Mesendoderm (in vitro differentiated cells): ENCODE data around the gene TRABD2A.
A peak's percentile ranks its signal among the peaks of the same experiment; 100 is the strongest.

ENCODE experiments used
- DNase-seq: peaks from one replicate; pipeline ENCODE4 v3.0.0; 2013
- H2AK5ac ChIP-seq: 2 replicates; pipeline ENCODE4 v1.6.1; 2013; ENCODE audit warnings: low read length, inconsistent platforms
- H2BK120ac ChIP-seq: 2 replicates; pipeline ENCODE4 v1.6.1; 2013; ENCODE audit warnings: low read depth, mild to moderate bottlenecking, low read length, moderate library complexity, mixed read lengths
- H2BK15ac ChIP-seq: replicated peaks from 2 replicates; pipeline ENCODE4 v1.6.1; 2013; ENCODE audit warnings: low read depth, mild to moderate bottlenecking, moderate library complexity
- H2BK5ac ChIP-seq: 2 replicates; pipeline ENCODE4 v1.6.1; 2013; ENCODE audit warnings: low read length, inconsistent platforms
- H3K18ac ChIP-seq: 2 replicates; pipeline ENCODE4 v1.6.1; 2013; ENCODE audit warnings: mild to moderate bottlenecking, low read length, mixed read lengths
- H3K23ac ChIP-seq: one replicate; pipeline ENCODE4 v1.6.1; 2013; ENCODE audit warnings: low read length
- H3K27ac ChIP-seq: 2 replicates; pipeline ENCODE4 v1.5.1; 2013; ENCODE audit warnings: low read depth, mild to moderate bottlenecking, inconsistent platforms, low read length, moderate library complexity
- H3K27me3 ChIP-seq: 2 replicates; pipeline ENCODE4 v1.6.1; 2013; ENCODE audit warnings: low read length, control low read depth, mild to moderate bottlenecking, inconsistent platforms; ENCODE audit not compliant: insufficient read depth, poor library complexity
- H3K36me3 ChIP-seq: 2 replicates; pipeline ENCODE4 v1.6.1; 2013; ENCODE audit warnings: low read length, inconsistent platforms; ENCODE audit not compliant: control insufficient read depth, insufficient read depth
- H3K4ac ChIP-seq: one replicate; pipeline ENCODE4 v1.6.1; 2013; ENCODE audit warnings: low read depth, mild to moderate bottlenecking, low read length, moderate library complexity
- H3K4me1 ChIP-seq: 2 replicates; pipeline ENCODE4 v1.6.1; 2013; ENCODE audit warnings: low read depth, low read length, inconsistent platforms; ENCODE audit not compliant: control insufficient read depth
- H3K4me2 ChIP-seq: 2 replicates; pipeline ENCODE4 v1.6.1; 2013; ENCODE audit warnings: low read length
- H3K4me3 ChIP-seq: 2 replicates; pipeline ENCODE4 v1.5.1; 2013; ENCODE audit warnings: mild to moderate bottlenecking, low read length
- H3K56ac ChIP-seq: one replicate; pipeline ENCODE4 v1.6.1; 2013; ENCODE audit warnings: low read length
- H3K79me1 ChIP-seq: 2 replicates; pipeline ENCODE4 v1.6.1; 2013; ENCODE audit warnings: low read length, inconsistent platforms
- H3K79me2 ChIP-seq: 2 replicates; pipeline ENCODE4 v1.6.1; 2013; ENCODE audit warnings: mild to moderate bottlenecking, low read length; ENCODE audit not compliant: control insufficient read depth, insufficient read depth
- H3K9ac ChIP-seq: 2 replicates; pipeline ENCODE4 v1.6.1; 2013; ENCODE audit warnings: low read length, inconsistent platforms
- H4K5ac ChIP-seq: one replicate; pipeline ENCODE4 v1.6.1; 2013; ENCODE audit warnings: low read length
- H4K8ac ChIP-seq: one replicate; pipeline ENCODE4 v1.6.1; 2013; ENCODE audit warnings: low read depth, mild to moderate bottlenecking, control low read depth, low read length, moderate library complexity
- WGBS: extraction: QIAGEN DNeasy Blood & Tissue Kit; methylation state at CpG from one replicate; pipeline ENCODE4 v1.1.7; 2013; ENCODE audit warnings: low lambda C conversion rate, missing lambda C conversion rate; ENCODE audit not compliant: insufficient coverage; ENCODE audit errors: extremely low coverage; 5-methylcytosine and 5-hydroxymethylcytosine counted together

The TRABD2A gene

DNA sequence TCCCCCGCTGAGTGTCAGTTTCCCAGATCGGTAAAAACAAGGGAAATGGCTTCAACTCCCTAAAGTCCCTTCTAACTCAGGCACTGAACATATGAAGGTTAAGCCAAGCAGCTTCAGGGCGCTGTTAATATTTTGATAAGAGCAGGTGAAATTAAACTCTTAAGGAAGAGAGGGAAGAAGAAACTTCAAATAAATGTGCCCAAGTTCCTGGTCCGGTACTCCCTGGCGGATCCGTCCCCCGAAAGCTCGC, 564 bp downstream of the TRABD2A start:
- Histone ChIP-seq H3K4me2 (peak overlapping the region; percentile 96), H3K18ac (peak overlapping the region; percentile 32), H3K27ac (no peak overlapping the region), H2BK15ac (no peak overlapping the region), H3K79me2 (no peaks in the 10 kb centered on the region), H3K79me1 (no peaks in the 10 kb centered on the region), H3K4me3 (peak overlapping the region; percentile 55), H4K5ac (no peak overlapping the region), H4K8ac (no peak overlapping the region), H3K36me3 (no peaks in the 10 kb centered on the region), H2BK5ac (no peak overlapping the region), H3K27me3 (peaks cover 24% of the 10 kb centered on the region), H3K4me1 (peaks cover 3% of the 10 kb centered on the region), H2AK5ac (no peak overlapping the region), H3K4ac (no peak overlapping the region), H2BK120ac (no peak overlapping the region), H3K9ac (peak overlapping the region; percentile 76), H3K56ac (peak overlapping the region; percentile 90), H3K23ac (peak overlapping the region; percentile 24)
- no peak for DNase-seq
- no CpG with 5 or more reads among the region's 8 CpGs for WGBS

- peak overlapping the region; percentile 76 for H3K9ac ChIP-seq
- no peak overlapping the region for H3K27ac ChIP-seq
- no peaks in the 10 kb centered on the region for H3K79me1 ChIP-seq
- H3K79me2 ChIP-seq = no peaks in the 10 kb centered on the region
- H3K4me1 ChIP-seq = peaks cover 3% of the 10 kb centered on the region
- peak overlapping the region; percentile 96 for H3K4me2 ChIP-seq
- DNase-seq = no peak
- no CpG with 5 or more reads among the region's 45 CpGs for WGBS
- H3K36me3 ChIP-seq = no peaks in the 10 kb centered on the region
- no peak overlapping the region for H4K8ac ChIP-seq
- H2BK120ac ChIP-seq = no peak overlapping the region
- H3K27me3 ChIP-seq = peaks cover 24% of the 10 kb centered on the region
- H3K4me3 ChIP-seq = peak overlapping the region; percentile 55
- no peak overlapping the region for H2BK15ac ChIP-seq
- no peak overlapping the region for H2AK5ac ChIP-seq
- no peak overlapping the region for H3K4ac ChIP-seq
- H3K18ac ChIP-seq = no peak overlapping the region
- H3K56ac ChIP-seq = peak overlapping the region; percentile 90
- H2BK5ac ChIP-seq = no peak overlapping the region
- H4K5ac ChIP-seq = no peak overlapping the region
- no peak overlapping the region for H3K23ac ChIP-seq
Measured at GRCh38 chr2:84879584-84880394, 1.1 kb downstream of the TRABD2A start.

DNA sequence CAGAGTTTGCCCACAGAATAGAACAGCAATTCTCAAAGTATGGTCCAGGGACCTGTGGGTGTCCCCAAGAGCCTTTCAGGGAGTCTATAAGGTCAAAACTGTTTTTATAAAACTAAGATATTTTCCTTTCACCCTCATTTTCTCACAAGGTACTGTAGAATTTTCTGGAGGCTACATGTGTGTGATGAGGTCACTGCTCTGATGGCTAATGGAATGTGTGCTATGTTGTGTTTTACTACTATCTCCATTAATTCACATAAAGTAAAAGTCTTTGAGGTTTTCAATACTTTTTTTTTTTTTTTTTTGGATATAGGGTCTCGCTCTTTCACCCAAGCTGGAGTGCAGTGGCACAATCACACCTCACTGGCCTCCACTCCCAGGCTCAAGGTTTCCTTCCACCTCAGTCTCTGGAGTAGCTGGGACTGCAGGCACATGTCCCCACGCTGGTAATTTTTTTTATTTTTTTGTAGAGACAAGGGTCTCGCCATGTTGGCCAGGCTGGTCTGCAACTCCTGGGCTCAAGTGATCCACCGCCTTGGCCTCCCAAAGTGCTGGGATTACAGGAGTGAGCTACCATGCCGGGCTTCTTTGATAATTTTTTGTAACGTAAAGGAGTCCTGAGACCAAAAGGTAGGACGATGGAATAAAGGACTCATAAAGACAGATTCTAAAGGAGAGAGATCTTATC, 1.8 kb downstream of the TRABD2A start:
- no peak overlapping the region for H2BK120ac ChIP-seq
- peaks cover 22% of the 10 kb centered on the region for H3K27me3 ChIP-seq
- H2AK5ac ChIP-seq = no peak overlapping the region
- H3K79me1 ChIP-seq = no peaks in the 10 kb centered on the region
- no peak overlapping the region for H3K4me3 ChIP-seq
- no peak overlapping the region for H3K9ac ChIP-seq
- H3K18ac ChIP-seq = no peak overlapping the region
- H4K5ac ChIP-seq = no peak overlapping the region
- H3K79me2 ChIP-seq = no peaks in the 10 kb centered on the region
- no peaks in the 10 kb centered on the region for H3K36me3 ChIP-seq
- H4K8ac ChIP-seq = no peak overlapping the region
- H3K56ac ChIP-seq = no peak overlapping the region
- H3K4me1 ChIP-seq = peaks cover 3% of the 10 kb centered on the region
- H3K4ac ChIP-seq = no peak overlapping the region
- H3K23ac ChIP-seq = no peak overlapping the region
- WGBS = no CpG with 5 or more reads among the region's 7 CpGs
- H2BK15ac ChIP-seq = no peak overlapping the region
- no peak for DNase-seq
- H3K4me2 ChIP-seq = no peak overlapping the region
- H3K27ac ChIP-seq = no peak overlapping the region
- no peak overlapping the region for H2BK5ac ChIP-seq

- Histone ChIP-seq H3K27ac (no peak overlapping the region), H2BK5ac (no peak overlapping the region), H3K79me1 (no peaks in the 10 kb centered on the region), H4K5ac (no peak overlapping the region), H3K79me2 (no peaks in the 10 kb centered on the region), H3K4ac (no peak overlapping the region), H2AK5ac (no peak overlapping the region), H2BK15ac (no peak overlapping the region), H3K4me3 (no peak overlapping the region), H3K4me2 (no peak overlapping the region), H4K8ac (no peak overlapping the region), H3K27me3 (peaks cover 21% of the 10 kb centered on the region), H3K18ac (no peak overlapping the region), H3K9ac (no peak overlapping the region), H3K4me1 (peaks cover 3% of the 10 kb centered on the region), H3K56ac (no peak overlapping the region), H3K36me3 (no peaks in the 10 kb centered on the region), H2BK120ac (no peak overlapping the region), H3K23ac (no peak overlapping the region)
- no CpG with 5 or more reads among the region's 1 CpG for WGBS
- DNase-seq = no peak
Measured at GRCh38 chr2:84878459-84878858, 2.4 kb downstream of the TRABD2A start.

DNA sequence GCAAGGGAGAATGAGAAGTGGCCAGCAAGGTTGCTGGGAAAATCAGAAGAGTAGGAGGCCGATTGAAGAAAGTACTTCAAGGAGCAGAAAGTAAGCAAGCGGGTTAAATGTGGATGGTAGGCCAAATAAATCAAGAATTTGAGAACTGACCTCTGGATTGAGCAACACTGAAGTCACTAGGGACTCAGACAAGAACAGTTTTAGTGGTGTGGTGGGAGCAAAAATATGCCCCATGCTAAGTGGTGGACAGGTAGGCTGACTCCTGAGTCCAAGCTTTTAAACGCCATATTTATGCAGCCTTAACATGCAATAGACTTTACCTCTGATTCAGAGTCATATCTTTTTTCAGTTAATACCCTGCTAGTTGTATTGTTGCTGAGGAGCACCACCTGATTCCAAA, 4.5 kb downstream of the TRABD2A start:
- Histone ChIP-seq H2BK15ac (no peak overlapping the region), H3K79me1 (no peaks in the 10 kb centered on the region), H3K23ac (no peak overlapping the region), H3K27me3 (peaks cover 21% of the 10 kb centered on the region), H4K5ac (no peak overlapping the region), H4K8ac (no peak overlapping the region), H3K36me3 (no peaks in the 10 kb centered on the region), H2BK120ac (no peak overlapping the region), H3K4me1 (peaks cover 3% of the 10 kb centered on the region), H3K79me2 (no peaks in the 10 kb centered on the region), H3K4me3 (no peak overlapping the region), H3K27ac (no peak overlapping the region), H2BK5ac (no peak overlapping the region), H2AK5ac (no peak overlapping the region), H3K4me2 (no peak overlapping the region), H3K4ac (no peak overlapping the region), H3K18ac (no peak overlapping the region), H3K9ac (no peak overlapping the region), H3K56ac (no peak overlapping the region)
- no peak for DNase-seq
- no CpG with 5 or more reads among the region's 3 CpGs for WGBS
